Endothelial cell of umbilical vein (primary cell): Measurements from ENCODE around the gene SNRPA. TPM values are rescaled to one million over a fixed set of nuclear protein-coding genes. Genes with fewer than 3 reads are reported as not detected.

Experiments used
- BruUV-seq: library from RNA; stranded (reverse); fragments of 400-500 nt; replicated peaks from 2 replicates; lab custom pipeline; 2021; lab: Mats Ljungman, UMichigan
- CTCF ChIA-PET: fragments of 300-600, 350-600 bp; sonication (Branson Sonifier 250); formaldehyde crosslinking; loops from one replicate; lab custom pipeline; 2021; ENCODE audit warnings: antibody characterized with exemption, inconsistent platforms; lab: Charles Lee
- POLR2A ChIA-PET: fragments of 300-600, 350-600 bp; sonication (Branson Sonifier 250); formaldehyde crosslinking; loops from one replicate; lab custom pipeline; 2021; ENCODE audit warnings: antibody characterized with exemption, inconsistent platforms; lab: Charles Lee
- DNase-seq: peaks from one replicate; pipeline ENCODE4 v3.0.0-alpha.2; 2011; ENCODE audit warnings: low read depth, low spot score
- FAIRE-seq: peaks from 2 replicates; lab custom pipeline; 2011; peaks lifted over from hg19 to GRCh38; lab: Jason Lieb, UNC
- H2AFZ ChIP-seq: 2 replicates; pipeline ENCODE4 v1.6.0; 2012; ENCODE audit warnings: low read depth, low read length, control low read depth, inconsistent platforms
- H3K27ac ChIP-seq: 2 replicates; pipeline ENCODE4 v1.5.1; 2011; ENCODE audit warnings: low read depth, mild to moderate bottlenecking, control low read depth, low read length, moderate library complexity; ENCODE audit not compliant: insufficient read depth
- H3K27me3 ChIP-seq, 2 experiments: 2 replicates each; pipeline versions ENCODE4 v1.6.0 to v1.6.1; 2011; ENCODE audit warnings: low read length in 2 of 2, mixed read lengths in 1 of 2; ENCODE audit not compliant: control insufficient read depth in 2 of 2, insufficient read depth in 2 of 2
- H3K36me3 ChIP-seq, 2 experiments: 2 replicates in 1 of 2; 3 replicates in 1 of 2; pipeline ENCODE4 v1.5.1; 2011; ENCODE audit warnings: low read length in 2 of 2, mild to moderate bottlenecking in 1 of 2, moderate library complexity in 1 of 2; ENCODE audit not compliant: control insufficient read depth in 2 of 2, insufficient read depth in 2 of 2; ENCODE audit errors: extremely low read depth in 1 of 2
- H3K4me1 ChIP-seq: 3 replicates; pipeline ENCODE4 v1.5.1; 2011; ENCODE audit warnings: mild to moderate bottlenecking, low read length; ENCODE audit not compliant: control insufficient read depth, insufficient read depth; ENCODE audit errors: extremely low read depth
- H3K4me2 ChIP-seq: 2 replicates; pipeline ENCODE4 v1.6.1; 2011; ENCODE audit warnings: low read length, control low read depth, mixed read lengths; ENCODE audit not compliant: insufficient read depth
- H3K4me3 ChIP-seq, 3 experiments: fragments of 200-600 bp in 1 of 3; sonication (generic), shearing (Covaris generic) in 1 of 3; replicated peaks in 1 of 3; 2 replicates each; pipeline ENCODE4 v1.5.1; 2011 to 2016; ENCODE audit warnings: control low read depth in 3 of 3, low read length in 3 of 3, mild to moderate bottlenecking in 2 of 3, inconsistent platforms in 1 of 3, low read depth in 1 of 3, moderate library complexity in 1 of 3; ENCODE audit not compliant: insufficient read depth in 1 of 3
- H3K79me2 ChIP-seq: 2 replicates; pipeline ENCODE4 v1.6.0; 2012; ENCODE audit warnings: low read length, inconsistent platforms; ENCODE audit not compliant: control insufficient read depth, insufficient read depth
- H3K9ac ChIP-seq: replicated peaks from 2 replicates; pipeline ENCODE3; 2011; ENCODE audit warnings: low read length, control low read depth; ENCODE audit not compliant: insufficient read depth; ENCODE audit errors: extremely low read depth
- H3K9me1 ChIP-seq: replicated peaks from 3 replicates; pipeline ENCODE4 v1.6.0; 2011; ENCODE audit warnings: mild to moderate bottlenecking, low read length; ENCODE audit not compliant: control insufficient read depth, insufficient read depth; ENCODE audit errors: extremely low read depth
- H3K9me3 ChIP-seq: replicated peaks from 2 replicates; pipeline ENCODE4 v1.5.1; 2012; ENCODE audit warnings: low read length, inconsistent platforms; ENCODE audit not compliant: control insufficient read depth, insufficient read depth
- H4K20me1 ChIP-seq: replicated peaks from 2 replicates; pipeline ENCODE3; 2011; ENCODE audit warnings: mild to moderate bottlenecking, low read length; ENCODE audit not compliant: control insufficient read depth, insufficient read depth; ENCODE audit errors: extremely low read depth
- CTCF ChIP-seq, 2 donors: IDR thresholded peaks; 1 replicate in 1 of 2; 2 replicates in 1 of 2; pipeline ENCODE4 v1.5.1; 2011; ENCODE audit warnings: low read length in 2 of 2, mild to moderate bottlenecking in 2 of 2, moderate library complexity in 2 of 2, control low read depth in 1 of 2, inconsistent platforms in 1 of 2, low read depth in 1 of 2; ENCODE audit not compliant: insufficient read depth in 1 of 2; ENCODE audit errors: extremely low read depth in 1 of 2
- EZH2 ChIP-seq: IDR thresholded peaks from 2 replicates; pipeline ENCODE4 v1.6.1; 2012; ENCODE audit warnings: borderline replicate concordance, low read depth, mild to moderate bottlenecking, moderate library complexity, low read length, inconsistent platforms; ENCODE audit not compliant: severe bottlenecking
- FOS ChIP-seq: IDR thresholded peaks from 2 replicates; pipeline ENCODE4 v1.6.1; 2011; ENCODE audit warnings: mild to moderate bottlenecking, low read length, moderate library complexity, borderline replicate concordance; ENCODE audit not compliant: insufficient read depth
- GATA2 ChIP-seq: IDR thresholded peaks from 2 replicates; pipeline ENCODE4 v1.7.0; 2011; ENCODE audit warnings: low read depth, mild to moderate bottlenecking, moderate library complexity, mixed read lengths, low read length; ENCODE audit not compliant: insufficient read length, insufficient read depth
- JUN ChIP-seq: IDR thresholded peaks from 2 replicates; pipeline ENCODE4 v1.6.1; 2011; ENCODE audit warnings: borderline replicate concordance, low read depth; ENCODE audit not compliant: insufficient read length, insufficient read depth
- MAX ChIP-seq: IDR thresholded peaks from 2 replicates; pipeline ENCODE4 v1.6.1; 2011; ENCODE audit not compliant: insufficient read depth, insufficient read length
- MYC ChIP-seq: IDR thresholded peaks from one replicate; pipeline ENCODE4 v1.6.1; 2011; ENCODE audit warnings: mild to moderate bottlenecking, low read depth, low read length
- POLR2A ChIP-seq: IDR thresholded peaks from 2 replicates; pipeline ENCODE4 v1.6.1; 2012; ENCODE audit warnings: low read depth, mild to moderate bottlenecking, control low read depth, low read length
- POLR2AphosphoS5 ChIP-seq: IDR thresholded peaks from 2 replicates; pipeline ENCODE4 v1.6.1; 2012; ENCODE audit warnings: low read depth, mild to moderate bottlenecking, control low read depth, low read length, moderate library complexity; ENCODE audit not compliant: insufficient read depth
- dilution Hi-C: fragments of 300-500 bp; cut with MboI; formaldehyde crosslinking; loops from one replicate; pipeline ENCODE4 v1.15.0; 2019; ENCODE audit warnings: low sequenced_read_pairs; ENCODE audit not compliant: extremely low pct_ligation_motif_present
- intact Hi-C: fragments of 100-400 bp; cut with micrococcal nuclease; formaldehyde crosslinking; loops from one replicate; pipeline ENCODE4 v1.10.0; 2022
- polyA plus RNA-seq, 4 experiments: library from polyadenylated mRNA; depleted of rRNA in 3 of 4; stranded (reverse) in 3 of 4; unstranded in 1 of 4; fragments of >200 nt; gene quantifications; 2 replicates each; pipeline versions ENCODE4 v1.2.1 to v1.2.3, GENCODE V29; 2011 to 2012; ENCODE audit warnings: missing spikeins in 1 of 4
- total RNA-seq: library from RNA; stranded (reverse); gene quantifications from 2 replicates; pipeline ENCODE4 v1.2.3, GENCODE V29; 2021

The SNRPA gene
- total and polyA plus RNA-seq, 2 donors (not counting 3 experiments of a cell fraction or from before 2014, with no cell fraction given): 84.6 to 131 TPM

- Histone ChIP-seq H3K27me3 (no peaks in the 10 kb centered on the region), H3K79me2 (peaks cover 55% of the 10 kb centered on the region)
- POLR2A ChIA-PET: no interaction called here
Observed at GRCh38 chr19:40759352-40759751, 8.3 kb downstream of the SNRPA start.

More at GRCh38 chr19:40759352-40759751, 8.3 kb downstream of the SNRPA start:
- Histone ChIP-seq H3K4me2 (no peak overlapping the region), H3K4me3 (no peak overlapping the region), H3K9me3 (no peaks in the 10 kb centered on the region), H4K20me1 (no peaks in the 10 kb centered on the region), H3K27ac (no peak overlapping the region), H3K9ac (no peak overlapping the region), H3K9me1 (no peaks in the 10 kb centered on the region), H3K36me3 (peaks cover 28 to 59% of the 10 kb centered on the region in 2 experiments), H3K4me1 (peaks cover 30% of the 10 kb centered on the region), H2AFZ (no peak overlapping the region)
- FAIRE-seq (no peak), DNase-seq (no peak)
- intact Hi-C loops (no loop called here), dilution Hi-C loops (no loop called here)
- TF ChIP-seq MYC (no peak), POLR2AphosphoS5 (no peak), CTCF (IDR thresholded peaks at IDR 0.05; ENCODE audit: extremely low read depth in 1 of 2, insufficient read depth in 1 of 2, low read depth in 1 of 2, low read length in 2 of 2) (no peak), JUN (no peak), POLR2A (no peak), EZH2 (no peak), GATA2 (no peak), MAX (no peak), FOS (no peak)
- no TSS peak for BruUV-seq
- CTCF ChIA-PET: no interaction called here
